H1 (cell line): ENCODE data around the gene AIG1. TPM values are rescaled to one million over a fixed set of nuclear protein-coding genes. Genes with fewer than 3 reads are reported as not detected.

Experiments used
- CTCF ChIA-PET: fragments of 300-600 bp; sonication (Branson Sonifier 250); formaldehyde crosslinking; loops from one replicate; lab custom pipeline; 2021; ENCODE audit not compliant: partially characterized antibody; lab: Charles Lee
- POLR2A ChIA-PET: fragments of 300-600 bp; sonication (Branson Sonifier 250); formaldehyde crosslinking; loops from one replicate; lab custom pipeline; 2021; ENCODE audit warnings: inconsistent platforms; ENCODE audit not compliant: partially characterized antibody; lab: Charles Lee
- DNase-seq, 2 experiments: peaks; one replicate each; pipeline versions ENCODE4 v3.0.0 to v3.0.0-alpha.2; 2010 to 2022; ENCODE audit warnings: low spot score in 2 of 2, low read depth in 1 of 2, mixed read lengths in 1 of 2
- FAIRE-seq: peaks from 2 replicates; lab custom pipeline; 2011; peaks lifted over from hg19 to GRCh38; lab: Jason Lieb, UNC
- H2AFZ ChIP-seq: 2 replicates; pipeline ENCODE4 v1.8.1; 2012; ENCODE audit warnings: low read length, inconsistent platforms
- H2AK5ac ChIP-seq: 2 replicates; pipeline ENCODE4 v1.6.1; 2013; ENCODE audit warnings: low read depth, low read length
- H2BK120ac ChIP-seq: replicated peaks from 2 replicates; pipeline ENCODE3; 2013; ENCODE audit warnings: low read depth, low read length, inconsistent platforms
- H2BK12ac ChIP-seq: 2 replicates; pipeline ENCODE4 v1.6.1; 2013; ENCODE audit warnings: low read depth, low read length
- H2BK15ac ChIP-seq: 2 replicates; pipeline ENCODE4 v1.6.1; 2013; ENCODE audit warnings: low read length
- H2BK20ac ChIP-seq: 2 replicates; pipeline ENCODE4 v1.6.1; 2013; ENCODE audit warnings: low read length
- H2BK5ac ChIP-seq: 2 replicates; pipeline ENCODE4 v1.6.1; 2013; ENCODE audit warnings: low read depth, low read length
- H3K14ac ChIP-seq: 2 replicates; pipeline ENCODE4 v1.6.1; 2013; ENCODE audit warnings: inconsistent platforms; ENCODE audit not compliant: insufficient read length
- H3K18ac ChIP-seq: 2 replicates; pipeline ENCODE4 v1.6.1; 2013; ENCODE audit warnings: low read length; ENCODE audit errors: extremely low read depth
- H3K23ac ChIP-seq: 2 replicates; pipeline ENCODE4 v1.6.1; 2013; ENCODE audit warnings: inconsistent platforms; ENCODE audit not compliant: insufficient read length
- H3K23me2 ChIP-seq: 2 replicates; pipeline ENCODE4 v1.6.1; 2013; ENCODE audit warnings: low read depth, low read length
- H3K27ac ChIP-seq: 2 replicates; pipeline ENCODE4 v1.6.1; 2011; ENCODE audit warnings: low read depth, low read length, inconsistent platforms
- H3K27me3 ChIP-seq, 4 experiments: replicated peaks in 1 of 4; 1 replicate in 1 of 4; 2 replicates in 3 of 4; pipeline versions ENCODE4 v1.6.1 to v1.8.1; 2011 to 2013; ENCODE audit warnings: low read length in 3 of 4, mild to moderate bottlenecking in 3 of 4, inconsistent platforms in 2 of 4, mixed read lengths in 2 of 4, moderate library complexity in 1 of 4; ENCODE audit not compliant: control insufficient read depth in 3 of 4, insufficient read depth in 3 of 4; ENCODE audit errors: extremely low read depth in 1 of 4
- H3K36me3 ChIP-seq, 4 experiments: 2 replicates each; pipeline versions ENCODE4 v1.6.1 to v1.8.1; 2011 to 2013; ENCODE audit warnings: mild to moderate bottlenecking in 4 of 4, low read length in 3 of 4, moderate library complexity in 2 of 4, control low read depth in 1 of 4, inconsistent platforms in 1 of 4; ENCODE audit not compliant: insufficient read depth in 4 of 4, control insufficient read depth in 2 of 4
- H3K4ac ChIP-seq: replicated peaks from 2 replicates; pipeline ENCODE3; 2013; ENCODE audit warnings: low read length, low read depth, mixed read lengths, inconsistent platforms; ENCODE audit not compliant: insufficient read length
- H3K4me1 ChIP-seq, 4 experiments: replicated peaks in 1 of 4; 1 replicate in 1 of 4; 2 replicates in 3 of 4; pipeline versions ENCODE4 v1.6.1 to v1.8.1; 2011 to 2013; ENCODE audit warnings: low read length in 3 of 4, inconsistent platforms in 2 of 4, mixed read lengths in 1 of 4; ENCODE audit not compliant: insufficient read depth in 4 of 4, control insufficient read depth in 3 of 4
- H3K4me2 ChIP-seq, 2 experiments: 2 replicates each; pipeline versions ENCODE4 v1.6.1 to v1.8.1; 2011 to 2013; ENCODE audit warnings: low read depth in 2 of 2, low read length in 2 of 2, control low read depth in 1 of 2, inconsistent platforms in 1 of 2, mild to moderate bottlenecking in 1 of 2; ENCODE audit not compliant: insufficient read depth in 1 of 2
- H3K4me3 ChIP-seq, 4 experiments: fragments of 200-600, 300-600 bp in 1 of 4; sonication (generic), shearing (Covaris generic), sonication (Bioruptor Twin) in 1 of 4; 2 replicates each; pipeline versions ENCODE4 v1.5.1 to v1.8.1; 2011 to 2016; ENCODE audit warnings: low read length in 4 of 4, low read depth in 3 of 4, control low read depth in 2 of 4, inconsistent platforms in 2 of 4, mild to moderate bottlenecking in 2 of 4, mixed read lengths in 1 of 4, moderate library complexity in 1 of 4; ENCODE audit not compliant: insufficient read depth in 2 of 4; ENCODE audit errors: extremely low read depth in 1 of 4
- H3K56ac ChIP-seq: replicated peaks from 2 replicates; pipeline ENCODE3; 2013; ENCODE audit warnings: low read depth, mild to moderate bottlenecking, mixed read lengths, low read length, inconsistent platforms; ENCODE audit not compliant: insufficient read length
- H3K79me1 ChIP-seq: 2 replicates; pipeline ENCODE4 v1.6.1; 2013; ENCODE audit warnings: low read depth, low read length, control low read depth
- H3K79me2 ChIP-seq, 2 experiments: 2 replicates each; pipeline versions ENCODE4 v1.6.1 to v1.8.1; 2012 to 2013; ENCODE audit warnings: low read length in 2 of 2, mild to moderate bottlenecking in 2 of 2, inconsistent platforms in 1 of 2; ENCODE audit not compliant: insufficient read depth in 2 of 2, control insufficient read depth in 1 of 2
- H3K9ac ChIP-seq, 4 experiments: replicated peaks in 1 of 4; 1 replicate in 1 of 4; 2 replicates in 3 of 4; pipeline versions ENCODE4 v1.6.1 to v1.8.1; 2011 to 2013; ENCODE audit warnings: low read depth in 3 of 4, low read length in 3 of 4, control low read depth in 2 of 4, mild to moderate bottlenecking in 2 of 4, moderate library complexity in 2 of 4, inconsistent platforms in 1 of 4; ENCODE audit errors: extremely low read depth in 1 of 4
- H3K9me3 ChIP-seq, 2 experiments: 2 replicates each; pipeline versions ENCODE4 v1.6.1 to v1.8.1; 2012 to 2013; ENCODE audit warnings: mild to moderate bottlenecking in 2 of 2, moderate library complexity in 2 of 2, control low read depth in 1 of 2, inconsistent platforms in 1 of 2, low read depth in 1 of 2, low read length in 1 of 2, mixed read lengths in 1 of 2; ENCODE audit not compliant: insufficient read depth in 2 of 2
- H4K20me1 ChIP-seq, 2 experiments: replicated peaks in 1 of 2; 2 replicates each; pipeline versions ENCODE3 to v1.8.1; 2011 to 2013; ENCODE audit warnings: inconsistent platforms in 2 of 2, low read length in 2 of 2, mild to moderate bottlenecking in 1 of 2; ENCODE audit not compliant: insufficient read depth in 2 of 2, control insufficient read depth in 1 of 2
- H4K5ac ChIP-seq: 2 replicates; pipeline ENCODE4 v1.6.1; 2013; ENCODE audit warnings: low read length, low read depth, mixed read lengths, inconsistent platforms; ENCODE audit not compliant: insufficient read length
- H4K8ac ChIP-seq: 2 replicates; pipeline ENCODE4 v1.8.0; 2013; ENCODE audit warnings: mild to moderate bottlenecking, moderate library complexity, low read length, inconsistent platforms; ENCODE audit not compliant: insufficient read depth; ENCODE audit errors: extremely low read depth
- H4K91ac ChIP-seq: replicated peaks from 2 replicates; pipeline ENCODE3; 2013; ENCODE audit warnings: low read length, mixed read lengths, inconsistent platforms; ENCODE audit not compliant: insufficient read length
- E2F6 ChIP-seq: IDR thresholded peaks from 2 replicates; pipeline ENCODE4 v1.6.1; 2012; ENCODE audit warnings: inconsistent platforms
- WGBS, 2 experiments: shearing (Covaris generic) in 1 of 2; methylation state at CpG; one replicate each; pipeline versions ENCODE4 v1.1.6 to v1.1.7; 2013 to 2015; ENCODE audit warnings: low lambda C conversion rate in 2 of 2, mixed read lengths in 2 of 2, inconsistent platforms in 1 of 2, low coverage in 1 of 2, missing lambda C conversion rate in 1 of 2; ENCODE audit not compliant: insufficient replicate concordance in 2 of 2, insufficient coverage in 1 of 2, insufficient read length in 1 of 2; ENCODE audit errors: extremely low coverage in 1 of 2, missing lambda C conversion rate in 1 of 2; 5-methylcytosine and 5-hydroxymethylcytosine counted together
- polyA plus RNA-seq, 7 experiments: library from polyadenylated mRNA; depleted of rRNA in 3 of 7; stranded (reverse) in 5 of 7; unstranded in 2 of 7; fragments of >200 nt in 5 of 7; fragments of 200-250 nt in 2 of 7; gene quantifications; 1 replicate in 5 of 7; 2 replicates in 1 of 7; 4 replicates in 1 of 7; pipeline versions ENCODE4 v1.2.1 to v1.2.3, GENCODE V29; 2011 to 2013; ENCODE audit warnings: missing spikeins in 2 of 7, mixed read lengths in 2 of 7
- total RNA-seq: library from RNA; stranded (reverse); fragmentation: NEBNext Ultra II Directional; extraction: Animal tissue kit (Norgen Biotek cat#: 25700); gene quantifications from 2 replicates; pipeline ENCODE4 v1.2.1, GENCODE V29; 2021

Gene AIG1
- total and polyA plus RNA-seq, 2 of the 8 experiments (the other 6 are each of a cell fraction or from before 2014, with no cell fraction given), result 56.6 to 58.4 TPM

GRCh38 chr6:143167224-143167623 is 106.5 kb downstream of the AIG1 start:
- ChIA-PET POLR2A (no interaction called here), CTCF (interaction anchor here (1.3 to 1.9 kb wide), 2 partner anchors 9 to 260 kb away, joined by 4 to 16 read pairs; no protein-coding TSS in a partner anchor)
- Histone ChIP-seq H3K4me2 (no peak overlapping the region), H3K9ac (no peak overlapping the region), H3K4me3 (no peak overlapping the region), H2BK5ac (no peak overlapping the region), H4K91ac (no peak overlapping the region), H3K4ac (no peak overlapping the region), H2BK12ac (no peak overlapping the region), H2AFZ (no peak overlapping the region), H2BK120ac (no peak overlapping the region), H4K20me1 (no peaks in the 10 kb centered on the region), H3K56ac (no peak overlapping the region), H3K79me1 (no peaks in the 10 kb centered on the region), H3K4me1 (no peaks in the 10 kb centered on the region), H3K14ac (no peak overlapping the region), H3K18ac (no peak overlapping the region), H3K23ac (no peak overlapping the region), H3K9me3 (no peaks in the 10 kb centered on the region), H4K8ac (no peak overlapping the region), H3K27ac (no peak overlapping the region), H2BK15ac (no peak overlapping the region), H3K36me3 (peaks cover 0 to 8% (median 0%) of the 10 kb centered on the region in 4 experiments; a peak in 2 of 8 replicates), H2AK5ac (no peak overlapping the region), H3K79me2 (no peaks in the 10 kb centered on the region), H3K23me2 (no peaks in the 10 kb centered on the region), H2BK20ac (no peak overlapping the region), H4K5ac (no peak overlapping the region), H3K27me3 (no peaks in the 10 kb centered on the region)
- WGBS, 2 experiments, result 74% methylated on average over 2 of the region's 2 CpGs; no CpG with 5 or more reads in 1 of the 2 experiments
- FAIRE-seq, result no peak
- no peak for DNase-seq
- TF ChIP-seq E2F6, result no peak
